OCI-LY1 (cell line): Measurements from ENCODE around the gene FIZ1.

Experiments
- CTCF ChIP-seq: fragments of 200-600 bp; sonication (generic), shearing (Covaris generic); IDR thresholded peaks from 2 replicates; pipeline ENCODE4 v1.5.1; 2017; ENCODE audit warnings: mild to moderate bottlenecking, antibody characterized with exemption, low read length, moderate library complexity, mixed read lengths
- EZH2 ChIP-seq: fragments of 200-600 bp; sonication (generic), shearing (Covaris generic); IDR thresholded peaks from 2 replicates; pipeline ENCODE4 v1.8.0; 2017; ENCODE audit warnings: borderline replicate concordance, mixed run types, mild to moderate bottlenecking, antibody characterized with exemption, low read length, moderate library complexity, mixed read lengths

GRCh38 chr19:55643887-55644176 is 44.5 kb upstream of the FIZ1 start:
- no peak for TF ChIP-seq CTCF
- no peak for TF ChIP-seq EZH2
